ENCODE data around the gene NDUFS6. TPM values are rescaled to one million over a fixed set of nuclear protein-coding genes. Genes with fewer than 3 reads are reported as not detected.
A peak's percentile ranks its signal among the peaks of the same experiment; 100 is the strongest.

The NDUFS6 gene
- total RNA-seq, result 10 to 100 TPM; 32.3 to 32.6 TPM

DNA sequence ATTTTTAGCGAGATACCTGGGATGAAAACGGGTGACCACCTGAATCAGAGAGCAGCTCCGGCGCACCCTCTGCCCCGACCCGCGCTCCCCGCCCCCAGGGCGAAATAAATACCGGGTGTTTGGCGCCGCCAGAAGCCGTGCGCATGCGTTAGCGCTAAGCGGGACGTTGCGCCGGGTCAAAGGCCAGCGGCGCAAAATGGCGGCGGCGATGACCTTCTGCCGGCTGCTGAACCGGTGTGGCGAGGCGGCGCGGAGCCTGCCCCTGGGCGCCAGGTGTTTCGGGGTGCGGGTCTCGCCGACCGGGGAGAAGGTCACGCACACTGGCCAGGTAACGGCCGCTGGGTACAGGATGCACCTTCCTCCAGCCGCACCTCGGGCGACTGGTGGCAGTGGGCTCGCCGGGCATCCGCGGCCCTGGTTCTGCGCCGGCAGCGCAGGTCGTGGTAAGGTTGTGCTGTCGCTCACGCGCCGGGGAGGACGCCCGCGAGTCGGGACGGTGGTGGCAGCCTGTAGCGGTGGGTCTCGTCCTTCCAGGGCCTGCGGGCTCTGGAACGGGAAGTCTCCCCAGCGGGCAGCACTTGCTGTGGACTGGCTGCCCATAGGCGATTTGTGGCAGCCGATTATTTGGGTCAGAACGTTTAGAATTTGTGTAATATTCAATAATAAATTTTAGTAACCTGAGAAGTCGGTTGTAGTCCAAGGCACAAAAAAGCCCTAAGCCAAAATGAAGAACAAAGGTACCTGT lies at the start of gene NDUFS6:
Gene NDUFS6, plus strand, starts transcription at position 186 of the 745 bp plus-strand sequence. Its CDS starts 11 bp downstream, at position 197.
- Mint-ChIP-seq H3K27ac (peak within 1 kb of the TSS; percentile 90 to 98), H3K36me3 (peaks cover 42 to 46% of the 10 kb centered on the region in 2 donors), H3K9me3 (no peaks in the 10 kb centered on the region)
- ATAC-seq (peak; percentile 56 to 73), DNase-seq (ENCODE audit: low spot score in 2 of 2) (peak; percentile 83 to 85)

DNA sequence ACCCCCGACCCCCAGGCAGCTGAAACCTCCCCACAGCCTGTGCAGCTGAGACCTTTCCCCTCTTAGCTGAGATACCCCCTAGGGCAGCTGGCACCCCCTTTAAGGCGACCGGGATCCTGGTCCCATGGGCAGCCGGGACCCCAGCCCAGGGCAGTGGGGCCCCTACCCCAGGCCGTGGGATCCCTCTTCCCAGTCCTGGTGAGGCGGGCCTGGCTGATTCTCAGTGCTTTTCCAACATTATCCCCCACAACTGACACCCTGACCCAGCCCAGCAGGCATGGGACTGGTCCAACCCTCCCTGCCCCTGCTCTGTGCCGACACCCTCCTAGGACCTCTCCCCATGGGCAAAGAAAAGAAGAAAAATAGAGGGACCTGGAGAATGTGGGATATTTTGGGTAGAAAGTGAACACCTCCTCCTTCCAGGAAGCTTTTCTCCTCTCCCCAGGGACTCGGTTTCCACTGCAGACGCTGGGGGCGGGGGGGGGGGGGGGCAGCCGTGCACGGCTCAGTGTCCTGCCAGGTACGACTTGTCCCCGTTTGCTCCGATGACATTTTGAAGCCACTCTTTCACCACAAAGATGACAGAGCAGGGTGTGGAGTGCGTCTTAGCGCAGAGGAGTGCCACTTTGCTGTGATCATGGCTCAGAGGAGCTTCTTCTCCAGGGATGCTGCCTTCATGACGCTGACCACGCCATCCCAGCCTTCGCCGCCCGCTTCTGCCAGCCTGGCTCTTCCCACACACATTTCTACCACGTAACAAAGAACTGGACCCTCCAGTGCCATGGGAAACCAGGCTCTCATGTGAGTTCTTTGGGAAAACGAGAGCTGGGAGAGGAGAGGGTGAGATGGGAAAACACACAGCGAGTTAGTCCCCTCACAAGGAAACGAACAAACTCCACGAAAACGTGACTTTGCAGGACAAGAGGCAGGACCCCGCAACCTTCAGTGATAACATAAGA lies 49.1 kb upstream of the NDUFS6 start:
- DNase-seq (ENCODE audit: low spot score in 2 of 2) (peak in 1 of 2 donors; percentile 50), ATAC-seq (no peak)
- Mint-ChIP-seq H3K36me3 (no peaks in the 10 kb centered on the region), H3K27ac (no peak overlapping the region), H3K9me3 (no peaks in the 10 kb centered on the region)

DNA sequence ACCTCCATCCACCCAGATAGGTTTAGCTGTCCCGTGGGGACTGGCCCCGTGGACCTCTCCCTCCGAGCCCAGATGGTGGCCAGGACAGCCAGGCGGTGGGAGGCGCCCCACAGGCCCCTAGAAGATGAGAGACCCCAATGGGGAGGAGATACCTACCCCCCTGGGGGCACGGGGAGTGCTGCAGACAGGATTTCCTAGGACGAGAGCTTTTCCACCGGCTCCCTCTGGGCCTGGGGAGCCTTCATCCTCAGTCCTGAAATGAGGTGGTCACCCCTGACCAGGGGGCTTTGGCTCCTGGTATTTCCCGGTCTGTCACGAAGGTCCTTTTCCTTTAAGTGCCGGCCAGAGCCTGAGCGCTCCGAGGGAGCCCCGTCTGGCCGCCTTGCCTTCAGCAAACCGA lies 48.3 kb upstream of the NDUFS6 start:
- Mint-ChIP-seq H3K27ac (no peak overlapping the region), H3K36me3 (no peaks in the 10 kb centered on the region), H3K9me3 (no peaks in the 10 kb centered on the region)
- no peak for ATAC-seq
- no peak for DNase-seq (ENCODE audit: low spot score in 2 of 2)

DNA sequence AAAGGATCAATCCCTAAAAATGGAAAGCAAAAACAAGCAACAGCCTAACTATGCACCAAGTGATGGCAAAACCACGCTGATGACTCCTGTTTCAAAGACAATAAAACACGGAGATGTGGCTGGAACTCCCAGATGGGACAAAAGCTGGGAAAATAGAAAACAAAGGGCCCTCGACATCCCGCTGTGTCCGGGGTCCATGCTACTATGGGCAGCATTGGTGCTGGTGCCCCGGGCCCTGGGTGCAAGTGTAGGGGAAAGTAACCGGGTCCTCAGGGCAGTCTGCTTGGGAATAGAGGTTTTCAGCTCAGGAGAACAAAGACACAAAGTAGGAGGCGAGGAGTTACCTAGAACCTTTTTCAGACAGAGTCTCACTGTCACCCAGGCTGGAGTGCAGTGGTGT lies 47.7 kb upstream of the NDUFS6 start:
- Mint-ChIP-seq H3K27ac (no peak overlapping the region), H3K9me3 (peaks cover 0 to 4% of the 10 kb centered on the region in 2 donors), H3K36me3 (peaks cover 0 to 4% of the 10 kb centered on the region in 2 donors)
- no peak for ATAC-seq
- peak in 1 of 2 donors; percentile 21 for DNase-seq (ENCODE audit: low spot score in 2 of 2)

DNA sequence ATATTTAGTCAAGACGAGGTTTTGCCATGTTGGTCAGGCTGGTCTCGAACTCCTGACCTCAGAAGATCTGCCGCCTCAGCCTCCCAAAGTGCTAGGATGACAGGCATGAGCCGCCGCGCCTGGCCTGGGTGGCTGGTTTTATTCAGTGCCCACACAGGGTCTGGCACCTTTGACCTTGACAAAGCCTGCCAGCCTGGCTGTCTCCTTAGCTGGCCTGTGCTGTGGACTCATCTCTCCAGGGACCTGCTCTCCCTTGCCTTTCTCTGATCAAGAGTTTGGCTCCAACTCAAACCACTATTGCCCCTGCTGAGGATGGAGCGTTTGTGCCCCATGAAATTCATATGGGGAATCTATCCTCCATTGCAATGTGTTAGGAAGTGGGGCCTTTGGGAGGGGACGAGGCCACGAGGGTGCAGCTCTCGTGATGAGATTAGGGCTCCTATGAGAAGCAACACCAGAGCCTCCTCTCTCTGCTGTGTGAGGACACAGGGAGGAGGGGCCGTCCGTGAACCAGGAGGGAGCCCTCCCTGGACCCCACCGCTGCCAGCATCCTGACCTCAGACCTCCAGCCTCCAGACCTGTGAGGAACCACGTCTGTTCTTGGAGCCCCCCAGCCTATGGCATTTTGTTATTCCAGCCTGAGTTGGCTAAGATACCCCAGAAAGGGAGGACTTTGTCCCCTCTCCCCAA lies 46.5 kb upstream of the NDUFS6 start:
- DNase-seq (ENCODE audit: low spot score in 2 of 2), result peak in 1 of 2 donors; percentile 28
- H3K36me3 Mint-ChIP-seq, result peaks cover 0 to 4% of the 10 kb centered on the region in 2 donors
- no peak overlapping the region for H3K27ac Mint-ChIP-seq

DNA sequence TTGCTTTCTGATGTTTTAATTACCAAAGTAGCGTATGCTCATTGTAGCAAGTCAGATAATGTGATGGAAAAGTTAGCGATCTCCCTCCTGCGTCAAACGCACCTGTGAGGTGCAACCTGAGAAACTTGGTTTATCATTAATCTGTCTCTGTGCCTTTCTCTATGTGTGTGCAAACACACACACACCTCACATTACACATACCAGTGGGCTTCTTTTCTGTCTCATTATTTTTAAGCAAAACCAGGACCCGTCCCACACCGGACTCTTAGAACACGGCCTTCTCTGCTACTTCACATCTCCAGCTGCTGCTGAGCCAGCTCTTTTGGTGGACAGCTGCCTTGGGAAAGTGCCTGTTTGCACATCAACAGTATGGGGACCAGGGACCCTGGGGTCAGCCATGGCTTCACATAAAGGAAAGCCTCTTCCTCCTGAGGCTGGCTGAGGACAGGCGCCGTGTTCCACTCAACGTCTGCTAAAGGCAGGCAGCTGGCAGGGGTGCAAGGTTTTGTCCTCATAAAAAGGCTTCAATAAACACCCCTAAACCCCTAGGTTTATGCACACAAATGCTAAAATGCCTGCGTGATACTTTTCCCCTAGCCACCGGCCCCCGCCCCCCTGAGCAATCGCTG lies 45.8 kb upstream of the NDUFS6 start:
- ATAC-seq, result no peak
- DNase-seq (ENCODE audit: low spot score in 2 of 2), result no peak
- Mint-ChIP-seq H3K9me3 (peaks cover 0 to 4% of the 10 kb centered on the region in 2 donors), H3K36me3 (peaks cover 0 to 4% of the 10 kb centered on the region in 2 donors), H3K27ac (no peak overlapping the region)

More for the DNA sequence above, 46.5 kb upstream of the NDUFS6 start:
- peaks cover 0 to 4% of the 10 kb centered on the region in 2 donors for H3K9me3 Mint-ChIP-seq
- ATAC-seq, result no peak

DNA sequence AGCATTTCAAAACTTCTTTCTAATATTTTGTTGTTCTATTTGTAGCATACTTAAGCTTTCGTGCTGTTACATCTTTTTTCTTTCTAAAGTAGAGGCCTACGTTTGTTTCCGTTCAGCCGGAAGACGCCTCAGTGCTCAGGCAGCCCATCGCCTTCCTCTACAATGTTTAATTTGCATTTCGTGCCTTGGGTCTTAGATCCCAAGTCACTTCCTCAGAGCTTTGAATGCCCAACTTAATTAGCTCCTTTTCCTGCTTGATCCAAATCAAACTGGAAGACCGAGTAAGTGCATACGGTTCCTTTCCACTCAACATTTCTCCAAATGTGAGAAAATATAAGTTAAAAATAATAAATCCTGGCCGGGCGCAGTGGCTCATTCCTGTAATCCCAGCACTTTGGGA lies 44.7 kb upstream of the NDUFS6 start:
- Mint-ChIP-seq H3K9me3 (peaks cover 0 to 4% of the 10 kb centered on the region in 2 donors), H3K27ac (no peak overlapping the region), H3K36me3 (peaks cover 0 to 4% of the 10 kb centered on the region in 2 donors)
- DNase-seq (ENCODE audit: low spot score in 2 of 2) (no peak), ATAC-seq (no peak)

DNA sequence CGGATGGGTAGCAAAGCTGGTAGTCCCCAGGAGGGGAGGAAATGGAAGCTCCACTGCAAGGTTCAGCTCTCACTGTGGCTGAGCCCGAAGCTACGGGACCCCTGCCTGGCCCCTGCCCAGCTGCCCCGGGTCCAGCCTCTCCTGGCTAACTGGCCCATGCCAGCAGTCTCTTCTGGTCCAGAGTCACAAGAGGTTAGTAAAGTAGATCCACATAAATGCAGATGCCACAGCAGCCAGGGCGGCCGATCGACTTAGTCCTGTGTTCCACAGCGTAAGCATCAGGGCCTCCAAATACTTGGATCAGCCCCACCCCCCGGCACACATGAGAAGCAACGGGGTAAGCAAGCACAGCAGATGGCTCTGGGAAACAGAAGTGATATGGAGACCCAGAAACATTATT lies 43.7 kb upstream of the NDUFS6 start:
- no peak for DNase-seq (ENCODE audit: low spot score in 2 of 2)
- peaks cover 0 to 4% of the 10 kb centered on the region in 2 donors for H3K36me3 Mint-ChIP-seq
- no peak for ATAC-seq
- H3K27ac Mint-ChIP-seq, result no peak overlapping the region
- H3K9me3 Mint-ChIP-seq, result peaks cover 0 to 4% of the 10 kb centered on the region in 2 donors

DNA sequence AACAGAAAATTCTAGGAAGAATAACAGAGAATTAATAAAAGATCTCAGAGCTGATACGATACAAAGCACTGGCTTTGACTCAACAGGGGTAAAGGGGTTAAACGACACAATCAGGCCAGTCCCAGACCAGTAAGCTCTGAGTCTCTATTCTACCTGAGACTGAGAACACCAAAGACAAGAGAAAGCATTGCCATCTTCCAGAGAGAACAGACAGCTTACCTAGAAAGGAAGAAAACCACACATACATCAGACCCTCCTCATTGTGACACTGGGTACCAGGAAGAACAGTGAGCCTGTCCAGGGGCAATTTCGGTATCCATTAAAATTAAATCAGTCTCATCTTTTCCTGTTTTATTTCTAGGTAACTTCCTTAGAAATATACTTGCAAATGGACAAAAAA lies 42.6 kb upstream of the NDUFS6 start:
- Mint-ChIP-seq H3K9me3 (peaks cover 0 to 4% of the 10 kb centered on the region in 2 donors), H3K27ac (no peak overlapping the region), H3K36me3 (peaks cover 0 to 4% of the 10 kb centered on the region in 2 donors)
- ATAC-seq (no peak), DNase-seq (ENCODE audit: low spot score in 2 of 2) (no peak)

DNA sequence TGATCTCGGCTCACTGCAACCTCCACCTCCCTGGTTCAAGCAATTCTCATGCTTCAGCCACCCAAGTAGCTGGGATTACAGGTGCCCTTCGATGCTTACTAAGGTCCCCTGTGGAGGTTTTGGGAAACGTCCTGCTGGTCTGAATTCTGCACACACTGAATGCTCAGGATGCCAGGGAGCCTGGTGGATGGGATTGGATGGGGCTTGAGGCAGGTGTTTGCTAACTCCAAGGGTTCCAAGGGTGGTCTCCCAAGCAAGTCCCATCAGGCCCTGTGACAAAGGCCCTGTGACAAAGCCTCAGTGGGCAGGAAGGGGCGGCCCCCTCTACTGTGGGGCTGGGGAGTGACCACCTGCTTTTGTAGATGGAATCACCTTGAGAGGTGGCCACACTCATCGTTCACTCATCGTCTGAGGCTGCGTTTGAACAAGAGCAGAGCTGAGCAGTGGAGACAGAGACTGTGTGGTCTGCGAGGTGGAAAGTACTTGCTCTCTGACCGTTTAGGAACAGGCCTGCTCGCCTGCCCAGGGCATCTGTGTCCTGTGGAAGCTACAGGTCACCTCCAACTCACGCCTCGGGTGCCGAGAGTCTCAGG lies 41.7 kb upstream of the NDUFS6 start:
- no peak overlapping the region for H3K27ac Mint-ChIP-seq
- H3K9me3 Mint-ChIP-seq, result peaks cover 0 to 4% of the 10 kb centered on the region in 2 donors
- DNase-seq (ENCODE audit: low spot score in 2 of 2), result peak in 1 of 2 donors; percentile 51
- no peak for ATAC-seq
- H3K36me3 Mint-ChIP-seq, result peaks cover 0 to 4% of the 10 kb centered on the region in 2 donors

DNA sequence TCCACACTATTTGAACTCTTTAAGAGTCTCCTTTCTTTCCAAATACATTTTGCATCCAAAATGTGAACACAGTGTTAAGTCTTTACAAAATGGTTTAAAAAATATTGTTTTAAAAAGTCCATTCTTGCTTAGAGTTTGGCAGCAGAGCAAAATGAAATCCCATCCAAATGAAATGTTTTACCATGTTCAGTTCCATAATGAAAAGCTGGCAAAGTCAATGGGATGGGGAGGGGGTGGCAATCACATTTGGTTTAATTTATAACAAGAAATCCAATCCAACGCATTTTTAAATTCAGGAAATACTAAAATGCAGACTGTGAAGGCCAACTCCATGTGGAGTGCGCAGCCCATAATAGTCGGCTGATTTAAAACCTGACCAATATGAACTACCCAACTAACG lies 41.0 kb upstream of the NDUFS6 start:
- DNase-seq (ENCODE audit: low spot score in 2 of 2), result no peak
- Mint-ChIP-seq H3K27ac (no peak overlapping the region), H3K36me3 (peaks cover 0 to 4% of the 10 kb centered on the region in 2 donors), H3K9me3 (peaks cover 0 to 4% of the 10 kb centered on the region in 2 donors)
- no peak for ATAC-seq

DNA sequence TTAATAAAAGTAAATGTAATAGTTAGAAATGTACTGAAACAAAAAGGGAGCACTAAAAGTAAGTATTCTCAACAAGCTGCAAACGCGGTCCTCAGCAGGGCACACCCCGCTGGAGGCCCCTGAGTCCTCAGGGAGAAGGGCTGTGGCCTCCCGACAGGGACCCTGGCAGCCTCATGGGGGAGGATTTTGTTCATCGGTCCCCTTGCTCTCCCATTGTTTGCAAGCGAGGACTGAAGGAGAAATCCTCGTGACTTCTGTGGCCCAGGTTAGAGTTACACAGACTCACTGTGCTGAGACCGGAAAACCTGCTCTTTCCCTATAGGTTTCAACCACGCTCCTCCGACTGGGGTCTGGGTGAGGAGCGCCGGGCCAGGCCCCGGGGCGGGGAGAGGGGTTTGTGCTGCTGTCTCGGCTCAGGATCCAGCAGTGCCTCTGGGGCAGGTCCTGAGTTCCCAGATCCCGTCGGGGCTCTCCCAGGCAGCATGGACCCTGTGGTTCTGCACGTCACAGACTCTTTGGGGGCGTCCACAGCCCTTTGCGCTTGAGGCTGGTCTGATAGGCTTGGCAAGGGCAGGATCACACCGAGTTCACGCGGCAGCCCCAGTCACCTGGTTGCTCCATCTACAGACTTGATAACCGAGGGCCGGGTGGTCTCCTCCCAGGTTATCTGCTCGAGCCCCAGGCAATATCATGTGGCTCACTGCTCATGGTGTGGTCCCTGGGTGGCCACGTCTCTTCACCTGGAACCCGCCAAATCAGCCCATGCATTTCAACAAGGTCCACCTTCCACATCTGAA lies 40.4 kb upstream of the NDUFS6 start:
- ATAC-seq, result no peak
- DNase-seq (ENCODE audit: low spot score in 2 of 2), result peak in 1 of 2 donors; percentile 47
- Mint-ChIP-seq H3K27ac (no peak overlapping the region), H3K9me3 (peaks cover 0 to 4% of the 10 kb centered on the region in 2 donors), H3K36me3 (peaks cover 0 to 4% of the 10 kb centered on the region in 2 donors)

DNA sequence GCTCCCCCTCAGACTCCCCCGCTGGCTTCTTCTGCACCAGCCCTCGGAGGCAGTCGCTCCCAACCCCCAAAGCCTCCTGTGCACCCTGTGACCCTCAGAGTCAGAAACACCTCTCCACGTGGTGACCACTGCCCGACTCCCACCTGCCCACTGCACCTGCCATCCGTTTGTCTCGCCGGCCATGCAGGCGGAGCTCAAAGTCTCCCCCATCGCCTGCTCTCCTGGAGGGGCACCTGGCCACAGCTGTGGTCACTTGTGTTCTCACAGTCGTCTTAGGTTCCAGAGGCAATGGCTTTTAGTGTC lies 39.8 kb upstream of the NDUFS6 start:
- Mint-ChIP-seq H3K27ac (no peak overlapping the region), H3K36me3 (peaks cover 0 to 4% of the 10 kb centered on the region in 2 donors), H3K9me3 (peaks cover 0 to 4% of the 10 kb centered on the region in 2 donors)
- ATAC-seq, result no peak
- peak in 1 of 2 donors; percentile 26 for DNase-seq (ENCODE audit: low spot score in 2 of 2)

DNA sequence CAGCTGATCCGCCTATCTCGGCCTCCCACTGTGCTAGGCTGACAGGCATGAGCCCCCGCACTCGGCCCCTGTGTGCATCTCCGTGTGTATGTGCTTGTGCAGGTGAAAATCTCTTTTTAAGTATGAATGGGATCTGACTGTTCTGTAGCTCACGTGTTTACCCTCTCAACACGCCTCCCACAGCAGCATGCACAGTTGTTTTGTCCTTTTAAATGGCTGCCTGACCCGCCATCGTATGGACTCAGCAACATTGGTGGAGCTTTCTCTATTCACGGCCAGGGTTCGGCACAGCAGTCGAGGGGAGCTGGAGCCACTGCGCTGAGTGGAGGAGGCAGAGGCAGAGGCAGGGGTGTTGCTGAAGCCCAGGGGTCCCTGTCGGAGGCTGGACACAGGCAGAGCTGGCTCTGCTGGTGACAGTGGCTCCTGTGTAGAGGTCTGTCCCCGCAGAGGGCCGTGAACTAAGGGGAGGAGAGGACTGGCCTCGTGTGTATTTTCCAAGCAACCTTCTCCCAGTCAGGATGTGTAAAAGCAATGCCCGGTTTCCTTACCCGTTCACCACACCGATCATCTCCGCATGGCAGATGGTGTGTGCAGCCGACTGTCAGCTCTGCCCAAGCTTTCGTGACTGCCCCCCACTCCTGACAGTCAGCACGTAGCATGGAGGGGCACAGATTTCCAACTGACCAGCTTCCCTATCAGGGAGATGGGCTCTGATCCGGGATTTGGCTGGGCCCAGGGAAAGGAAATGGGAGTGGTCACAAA lies 38.9 kb upstream of the NDUFS6 start:
- H3K36me3 Mint-ChIP-seq, result peaks cover 0 to 4% of the 10 kb centered on the region in 2 donors
- peaks cover 0 to 4% of the 10 kb centered on the region in 2 donors for H3K9me3 Mint-ChIP-seq
- no peak for ATAC-seq
- no peak overlapping the region for H3K27ac Mint-ChIP-seq
- DNase-seq (ENCODE audit: low spot score in 2 of 2), result peak in 1 of 2 donors; percentile 23

Measured in activated naive CD4-positive, alpha-beta T cell treated with anti-CD3 and anti-CD28 coated beads, Interleukin-2, amount 50 U/mL, for 72 hours (primary cell).